GM18873 (cell line): ENCODE results near the gene GTF2F2.

Experiments
- ATAC-seq: cut with Tn5 transposase; IDR thresholded peaks from one replicate; pipeline ENCODE4 v1.9.1; 2021; ENCODE audit warnings: mild to moderate bottlenecking, moderate library complexity, moderate number of reproducible peaks; ENCODE audit not compliant: unreplicated experiment, low FRiP score

Gene GTF2F2

GRCh38 chr13:45120967-45121831 lies 889 bp downstream of the GTF2F2 start:
- no peak for ATAC-seq

GRCh38 chr13:45122941-45123340 lies 2.6 kb downstream of the GTF2F2 start:
- no peak for ATAC-seq

GRCh38 chr13:45132369-45133064 lies 12.2 kb downstream of the GTF2F2 start:
- peak; percentile 90 for ATAC-seq

GRCh38 chr13:45133396-45134118 lies 13.2 kb downstream of the GTF2F2 start:
- no peak for ATAC-seq

- ATAC-seq: no peak
These were observed 16.6 kb downstream of the GTF2F2 start for GRCh38 chr13:45136741-45137504.

- ATAC-seq: no peak
These were observed 17.2 kb downstream of the GTF2F2 start for GRCh38 chr13:45137526-45137925.

- no peak for ATAC-seq
These were observed 18.0 kb downstream of the GTF2F2 start for GRCh38 chr13:45138282-45138681.

- ATAC-seq: no peak
These were observed 21.1 kb downstream of the GTF2F2 start for GRCh38 chr13:45141369-45141768.

GRCh38 chr13:45142440-45143345 lies 22.4 kb downstream of the GTF2F2 start:
- no peak for ATAC-seq

- no peak for ATAC-seq
These were observed 23.0 kb downstream of the GTF2F2 start for GRCh38 chr13:45143346-45143751.

GRCh38 chr13:45149964-45150363 lies 29.7 kb downstream of the GTF2F2 start:
- ATAC-seq: no peak

- no peak for ATAC-seq
These were observed 36.5 kb downstream of the GTF2F2 start for GRCh38 chr13:45156565-45157361.

GRCh38 chr13:45162194-45162593 lies 41.9 kb downstream of the GTF2F2 start:
- ATAC-seq: no peak

GRCh38 chr13:45162821-45163220 lies 42.5 kb downstream of the GTF2F2 start:
- no peak for ATAC-seq

GRCh38 chr13:45166858-45167257 lies 46.5 kb downstream of the GTF2F2 start:
- no peak for ATAC-seq

- ATAC-seq: no peak
These were observed 47.6 kb downstream of the GTF2F2 start for GRCh38 chr13:45167611-45168554.

GRCh38 chr13:45168555-45168930 lies 48.2 kb downstream of the GTF2F2 start:
- no peak for ATAC-seq

GRCh38 chr13:45174478-45174877 lies 54.2 kb downstream of the GTF2F2 start:
- ATAC-seq: no peak
